NCI-H2227 treated with DMSO at 0.1 percent for 48 hours (cell line): ENCODE data around the gene CRTC1.

Experiments
- DNase-seq: peaks from one replicate; lab custom pipeline; 2025; lab: John Stamatoyannopoulos, UW

Gene CRTC1

GRCh38 chr19:18683109-18683957 lies at the start of gene CRTC1:
CRTC1 (plus strand) TSS chr19:18683680; CDS start chr19:18683703, 23 bp downstream.
- peak; percentile 54 for DNase-seq

GRCh38 chr19:18634612-18635297 lies 48.7 kb upstream of the CRTC1 start:
- peak; percentile 26 for DNase-seq

DNA sequence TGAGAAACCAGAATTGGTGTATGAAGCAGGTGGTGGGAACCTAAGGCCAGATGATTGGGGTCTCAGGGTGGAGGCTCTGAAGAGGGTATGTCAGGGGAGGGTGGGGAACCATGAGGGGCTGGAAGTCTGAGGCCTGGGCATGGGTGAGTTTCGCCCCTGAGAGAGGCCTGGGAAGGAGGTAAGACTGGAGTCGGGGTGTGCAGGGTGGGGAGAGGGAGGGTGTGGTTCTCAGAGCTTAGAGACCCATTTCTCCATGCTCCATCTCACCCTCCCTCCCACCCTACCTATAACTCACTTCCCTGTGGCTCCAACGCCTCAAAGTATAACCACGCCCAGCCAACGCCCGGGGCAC lies 47.7 kb upstream of the CRTC1 start:
- DNase-seq, result no peak

DNA sequence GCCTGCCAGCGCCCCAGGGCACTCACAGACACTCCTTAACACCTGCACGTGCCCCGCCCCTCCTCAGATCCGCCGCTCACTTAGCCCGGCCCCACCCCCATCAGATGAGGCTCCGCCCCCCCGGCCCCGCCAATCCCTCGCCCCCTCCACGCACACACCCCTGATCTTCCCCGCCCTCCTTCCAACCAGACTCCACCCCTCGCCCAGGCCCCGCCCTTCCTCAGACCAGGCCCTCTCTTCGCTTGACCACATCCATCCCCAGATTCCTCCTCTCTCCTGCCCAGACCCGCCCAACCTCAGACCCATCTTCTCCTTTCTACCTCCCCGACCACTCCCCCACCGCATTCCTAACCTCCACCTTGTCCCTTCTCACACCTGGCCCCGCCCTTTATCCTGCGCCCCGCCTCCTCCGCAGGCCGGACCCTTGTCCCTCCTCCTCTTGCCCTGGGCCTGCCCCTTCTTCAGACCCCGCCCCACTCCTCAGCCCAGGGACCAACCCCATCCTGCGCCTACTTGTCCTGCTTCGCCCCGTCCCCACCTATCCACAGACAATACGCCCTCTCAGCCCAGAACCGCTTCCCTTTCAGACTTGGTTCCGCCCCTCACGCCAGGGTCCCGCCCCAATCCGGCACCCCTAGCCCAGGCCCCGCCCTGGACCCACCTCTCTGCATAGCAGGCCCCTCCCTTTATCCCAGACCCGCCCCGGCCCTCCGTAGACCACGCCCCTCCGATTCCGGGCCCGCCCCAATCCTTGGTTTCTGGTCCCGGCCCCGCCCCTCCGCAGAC lies 47.1 kb upstream of the CRTC1 start:
- DNase-seq, result peak; percentile 89

DNA sequence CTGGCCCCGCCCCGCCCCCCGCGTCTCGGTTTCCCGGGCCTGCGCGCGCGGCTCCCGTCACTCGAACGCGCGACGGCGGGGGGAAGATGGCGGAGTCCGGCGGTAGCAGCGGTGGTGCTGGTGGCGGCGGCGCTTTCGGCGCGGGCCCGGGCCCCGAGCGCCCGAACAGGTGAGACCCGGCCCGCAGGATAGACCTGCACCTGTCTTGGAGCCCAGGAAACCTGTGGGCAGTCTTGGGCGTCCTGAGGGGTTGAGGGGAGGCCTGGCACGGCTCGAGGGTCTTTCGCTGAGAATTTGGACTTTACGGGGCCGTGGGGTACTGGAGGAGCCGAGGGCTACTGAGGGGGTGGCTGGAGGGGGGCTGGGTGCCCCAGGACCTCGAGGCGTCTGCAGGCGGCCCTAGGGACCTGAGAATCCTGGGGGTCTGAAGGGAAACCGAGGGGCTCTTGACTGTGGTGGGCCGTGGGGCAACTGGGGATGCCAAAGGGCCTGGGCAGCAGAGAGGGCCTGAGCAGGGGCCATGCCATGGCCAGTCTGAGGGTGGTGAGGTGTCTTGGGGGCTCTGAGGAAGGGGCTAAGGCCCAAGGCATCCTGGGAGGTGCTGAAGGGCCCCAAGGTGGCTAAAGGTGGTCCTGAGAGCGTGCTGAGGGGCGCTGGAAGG lies 46.4 kb upstream of the CRTC1 start, which contains the start of gene KLHL26:
Gene KLHL26, plus strand, starts transcription at position 60 of the 661 bp plus-strand sequence. Its CDS starts 27 bp downstream, at position 87.
- DNase-seq, result no peak

DNA sequence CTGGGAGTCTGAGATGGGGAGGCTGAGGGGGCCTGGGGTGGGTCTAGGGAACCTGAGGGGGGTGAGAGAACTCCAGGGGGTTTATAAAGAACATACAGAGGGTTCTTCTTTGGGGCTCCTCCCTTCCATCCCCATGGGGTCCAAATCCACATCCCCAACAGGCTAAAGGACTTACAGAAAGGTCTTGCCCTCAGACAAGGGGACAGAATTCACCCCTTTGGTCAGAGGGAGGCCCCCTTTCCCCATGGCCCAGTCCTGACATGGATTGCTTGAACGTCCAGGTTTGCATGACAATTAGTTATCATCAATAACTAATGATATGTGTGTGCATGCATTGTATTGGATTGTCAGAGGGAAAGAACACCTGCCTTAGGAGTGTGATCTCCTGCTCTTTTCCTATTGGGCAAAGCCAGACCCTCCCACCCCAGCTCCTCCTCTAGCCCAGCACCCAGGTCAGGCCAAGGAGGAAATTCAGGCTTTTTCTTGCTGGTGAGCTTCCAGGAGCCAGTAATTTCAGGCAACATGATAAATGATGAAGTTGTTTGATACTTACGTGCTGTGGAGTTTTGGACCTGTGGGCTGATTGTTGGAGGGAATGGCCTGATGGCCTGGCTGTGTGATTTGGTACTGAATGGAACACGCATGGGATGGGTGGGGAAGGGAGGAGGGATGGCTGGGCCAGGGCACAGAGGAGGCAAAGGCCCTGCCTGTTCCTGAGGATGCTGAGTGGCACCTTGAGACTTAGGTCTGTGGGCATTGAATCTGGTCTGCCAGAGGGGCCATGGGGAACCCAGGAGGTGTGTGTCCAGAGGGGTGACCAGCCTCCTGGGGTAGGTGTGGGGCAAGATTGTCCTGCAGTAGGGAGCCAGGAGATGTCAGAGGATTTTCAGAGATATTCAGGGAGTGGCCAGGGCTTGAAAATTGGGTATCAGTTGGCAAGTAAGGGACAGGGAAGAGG lies 45.5 kb upstream of the CRTC1 start:
- DNase-seq, result no peak

DNA sequence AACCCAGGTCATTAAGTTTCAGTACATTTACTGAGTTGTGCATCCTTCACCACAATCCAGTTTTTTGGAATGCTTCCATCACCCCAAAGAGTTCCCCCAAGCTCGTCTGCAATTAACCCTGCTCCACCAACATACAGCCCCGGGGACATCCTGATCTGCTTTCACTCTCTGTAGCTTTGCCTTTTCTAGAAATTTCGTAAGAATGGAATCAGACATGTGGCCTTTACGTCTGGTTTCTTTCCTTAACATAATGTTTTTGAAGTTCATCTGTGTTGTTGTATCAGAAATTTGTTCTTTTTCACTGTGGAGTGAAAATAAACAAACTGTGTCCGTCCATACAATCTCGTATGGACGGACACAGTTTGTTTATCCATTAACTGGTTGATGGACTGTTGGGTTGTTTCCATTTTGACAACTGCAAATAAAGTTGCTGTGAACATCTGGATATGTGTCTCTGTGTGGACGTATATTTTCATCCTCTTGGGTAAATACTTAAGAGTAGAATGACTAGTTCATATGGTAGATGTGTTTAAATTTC lies 43.7 kb upstream of the CRTC1 start:
- no peak for DNase-seq

DNA sequence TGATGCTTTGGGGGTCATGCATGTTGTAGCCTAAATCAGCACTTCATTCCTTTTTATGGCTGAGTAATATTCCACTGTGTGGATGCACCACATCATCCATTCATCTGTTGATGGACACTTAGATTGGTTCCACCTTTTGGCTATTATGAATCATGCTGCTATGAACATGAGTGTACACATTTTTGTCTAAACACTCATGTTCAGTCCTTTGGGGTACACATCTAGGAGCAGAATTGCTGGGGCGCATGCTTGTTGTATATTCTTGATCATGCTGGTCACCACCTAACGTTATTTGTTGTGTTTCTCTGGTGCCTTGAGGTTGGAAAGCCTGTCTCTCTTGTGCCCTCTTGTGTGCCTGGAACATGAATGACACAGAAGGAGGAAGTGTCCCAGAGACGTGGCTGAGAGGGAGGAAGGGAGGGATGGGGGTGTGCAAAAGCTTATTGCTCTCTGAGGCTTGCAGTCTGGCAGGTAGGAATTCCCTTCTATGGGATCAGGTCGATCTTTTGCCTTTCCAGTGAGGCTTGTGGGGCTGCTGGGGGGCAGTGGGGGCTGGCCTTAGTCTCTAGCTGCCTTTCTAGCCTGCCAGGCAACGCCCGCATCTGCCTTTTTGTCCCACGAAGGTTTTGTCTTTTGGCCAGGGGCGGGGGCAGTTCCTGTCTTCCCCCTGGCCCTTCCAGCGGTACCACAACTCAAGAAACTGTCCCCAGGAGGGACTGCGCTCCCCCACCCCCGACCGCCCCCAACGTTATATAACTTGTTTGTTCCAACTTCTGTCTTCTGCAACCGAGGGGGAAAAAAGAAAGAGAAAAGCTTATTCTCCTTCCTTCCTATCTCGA lies 39.1 kb upstream of the CRTC1 start:
- no peak for DNase-seq

DNA sequence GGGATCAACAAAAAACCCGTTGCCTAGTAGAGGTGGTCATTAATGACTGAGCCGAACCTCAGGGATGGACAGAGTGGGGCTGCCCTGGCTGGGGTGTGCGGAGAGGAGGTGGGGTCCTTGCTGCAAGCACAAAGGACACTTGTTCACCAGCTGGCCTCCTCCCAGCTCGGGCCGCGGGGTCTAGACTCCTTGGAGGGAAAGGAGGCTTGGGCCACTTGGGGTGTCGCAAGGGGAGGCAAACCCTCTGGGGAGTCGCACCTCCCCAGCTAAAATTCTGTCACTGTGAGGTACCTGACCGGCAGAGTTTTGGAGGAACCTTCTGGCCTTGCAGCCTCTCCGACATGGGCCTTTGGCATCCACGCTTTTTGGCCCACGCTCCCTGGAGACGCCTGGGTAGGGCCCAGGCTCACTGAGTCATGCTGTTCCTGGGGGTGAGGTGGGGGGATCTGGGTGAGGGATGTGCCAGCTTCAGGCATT lies 38.4 kb upstream of the CRTC1 start:
- no peak for DNase-seq

DNA sequence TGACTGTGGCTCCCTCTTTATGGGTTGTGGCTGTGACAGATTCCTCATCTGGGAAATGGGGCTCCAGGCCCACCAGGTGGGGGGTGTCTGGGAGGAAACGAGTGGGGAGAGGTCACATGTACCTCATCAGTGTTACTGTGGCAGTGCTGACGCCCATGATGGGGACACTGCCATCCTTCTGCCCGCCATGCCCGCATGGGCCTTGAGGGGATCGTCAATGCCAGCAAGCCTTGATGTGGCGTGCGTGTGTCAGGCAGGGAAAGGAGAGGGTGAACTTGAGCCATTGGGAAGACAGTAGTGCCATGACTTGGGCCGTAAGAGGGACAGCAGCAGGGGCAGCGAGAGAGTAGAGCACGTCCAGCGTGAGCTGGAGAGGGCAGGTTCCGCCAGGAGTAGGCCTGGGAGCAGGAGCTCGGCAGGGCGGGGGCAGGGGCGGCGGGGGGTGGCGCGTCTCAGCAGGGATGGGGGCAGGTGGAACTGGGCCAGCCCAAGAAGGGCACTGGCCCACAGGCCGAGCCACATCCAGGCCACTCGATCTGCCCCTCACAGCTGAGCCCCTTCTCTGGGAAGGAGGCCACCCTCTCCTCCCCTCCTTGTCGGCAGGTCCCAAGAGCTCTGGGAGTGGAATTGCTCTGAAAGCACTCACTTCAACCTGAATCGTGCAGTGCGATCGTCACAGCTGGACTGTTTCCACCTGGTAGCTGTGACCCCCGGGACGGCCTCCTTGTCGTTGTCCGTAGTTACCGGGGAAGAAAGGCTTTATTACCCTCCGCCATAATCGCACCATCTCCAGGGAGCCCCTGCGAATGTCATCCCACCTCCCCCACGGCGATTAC lies 36.7 kb upstream of the CRTC1 start:
- peak; percentile 23 for DNase-seq

- DNase-seq, result no peak
Observed at GRCh38 chr19:18647371-18647767, 36.1 kb upstream of the CRTC1 start.

DNA sequence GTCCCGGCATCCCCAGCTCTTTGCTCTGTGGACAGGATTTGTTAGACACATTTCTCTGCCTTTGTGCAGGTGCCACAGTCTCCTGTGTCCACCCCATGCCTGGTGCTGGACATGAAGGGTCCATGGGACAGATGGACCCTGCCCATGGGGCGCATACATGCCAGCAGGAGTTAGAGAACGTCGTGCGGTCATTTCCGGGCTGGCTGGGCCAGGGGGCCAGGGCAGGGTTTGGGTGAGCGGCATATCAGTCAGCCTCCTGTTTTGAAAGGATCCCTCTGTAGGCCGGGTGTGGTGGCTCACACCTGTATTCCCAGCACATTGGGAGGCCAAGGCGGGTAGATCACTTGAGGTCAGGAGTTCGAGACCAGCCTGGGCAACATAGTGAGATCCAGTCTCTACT lies 35.7 kb upstream of the CRTC1 start:
- DNase-seq, result no peak

DNA sequence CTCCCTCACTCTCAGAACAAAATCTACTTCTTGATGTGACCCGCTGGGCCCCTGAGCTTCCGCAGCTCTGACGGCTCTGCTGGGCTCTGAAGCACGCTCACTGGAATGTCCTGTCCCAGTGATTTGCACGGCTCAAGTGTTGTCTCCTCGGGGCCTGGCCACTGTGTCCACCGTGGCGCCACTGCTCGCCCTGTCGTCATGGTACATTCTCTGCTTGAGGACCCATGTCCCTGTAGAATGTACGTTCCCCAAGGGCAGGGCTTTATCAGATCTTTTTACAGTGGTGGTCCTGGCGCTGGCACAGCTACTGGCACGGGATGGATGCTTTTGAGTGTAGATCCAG lies 34.5 kb upstream of the CRTC1 start:
- DNase-seq, result no peak

- peak; percentile 22 for DNase-seq
Observed at GRCh38 chr19:18649371-18650020, 34.0 kb upstream of the CRTC1 start.

DNA sequence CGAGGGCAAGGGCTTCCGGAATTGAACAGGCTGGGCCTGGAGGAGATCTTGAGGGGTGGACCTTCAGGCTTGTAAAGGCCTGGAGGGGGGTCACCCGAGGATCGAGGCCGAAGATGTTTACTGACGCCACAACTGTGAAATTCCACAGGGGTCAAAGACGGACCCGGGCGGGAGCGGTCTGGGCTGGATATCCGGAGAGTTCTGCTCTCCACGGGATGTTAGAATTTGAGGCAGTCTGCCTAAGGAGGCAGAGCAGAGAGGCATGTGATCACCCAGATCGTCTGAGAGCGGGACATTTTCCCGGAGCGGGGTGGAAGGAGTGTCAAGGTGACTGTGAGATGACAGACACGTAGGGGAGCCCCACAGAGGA lies 33.5 kb upstream of the CRTC1 start:
- no peak for DNase-seq

GRCh38 chr19:18650468-18651041 lies 32.9 kb upstream of the CRTC1 start:
- DNase-seq, result no peak

GRCh38 chr19:18651300-18651699 lies 32.2 kb upstream of the CRTC1 start:
- no peak for DNase-seq

GRCh38 chr19:18651733-18652132 lies 31.7 kb upstream of the CRTC1 start:
- DNase-seq, result no peak
